GM18951 (cell line): ENCODE data around the gene OTOF.

Experiments used
- POLR2A ChIP-seq: IDR thresholded peaks from 4 replicates; pipeline ENCODE4 v1.6.1; 2011; ENCODE audit warnings: mild to moderate bottlenecking; ENCODE audit not compliant: insufficient read length, insufficient read depth; ENCODE audit errors: extremely low read depth
- in situ Hi-C: fragments of 300-500 bp; cut with MboI; formaldehyde crosslinking; loops from one replicate; pipeline ENCODE4 v1.12.0; 2022; ENCODE audit warnings: low sequenced_read_pairs, mixed read lengths, inconsistent platforms; ENCODE audit not compliant: unreplicated experiment

OTOF gene

DNA sequence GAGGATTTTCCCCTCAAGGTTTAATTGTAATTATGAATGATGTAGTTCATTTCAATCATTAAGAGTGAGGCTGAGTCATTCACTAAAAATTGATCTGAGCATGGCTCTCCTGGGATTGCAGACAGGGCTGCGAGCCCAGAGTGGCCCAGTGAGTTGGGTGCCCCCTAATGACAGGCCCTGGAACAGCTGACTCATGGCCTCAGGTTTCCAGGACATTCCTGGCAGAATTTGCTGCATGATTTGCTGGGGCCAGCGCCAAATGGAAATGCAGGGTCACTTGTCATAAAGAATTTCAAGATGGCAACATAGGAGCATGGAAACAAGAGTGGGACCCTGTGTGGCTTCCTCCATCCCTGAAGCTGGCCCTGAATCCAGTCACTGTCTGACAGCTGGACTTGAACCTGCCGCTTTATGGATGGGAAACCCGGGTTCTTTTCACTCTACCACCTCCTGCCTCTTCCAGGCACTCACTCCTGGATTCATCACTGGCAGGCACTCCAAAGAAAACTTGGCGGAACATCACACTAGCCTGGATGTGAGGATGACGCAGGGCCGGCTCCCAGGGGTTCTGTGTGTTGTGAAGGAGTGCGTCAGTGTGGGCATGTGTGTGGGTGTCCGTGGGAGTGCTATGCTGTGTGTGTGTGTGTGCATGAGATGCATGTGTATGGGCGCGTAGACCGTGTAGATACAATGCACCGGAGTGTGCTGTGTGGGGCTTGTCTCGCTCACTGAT, 15.2 kb downstream of the OTOF start:
- in situ Hi-C loops, result no loop called here
- TF ChIP-seq POLR2A, result no peak

DNA sequence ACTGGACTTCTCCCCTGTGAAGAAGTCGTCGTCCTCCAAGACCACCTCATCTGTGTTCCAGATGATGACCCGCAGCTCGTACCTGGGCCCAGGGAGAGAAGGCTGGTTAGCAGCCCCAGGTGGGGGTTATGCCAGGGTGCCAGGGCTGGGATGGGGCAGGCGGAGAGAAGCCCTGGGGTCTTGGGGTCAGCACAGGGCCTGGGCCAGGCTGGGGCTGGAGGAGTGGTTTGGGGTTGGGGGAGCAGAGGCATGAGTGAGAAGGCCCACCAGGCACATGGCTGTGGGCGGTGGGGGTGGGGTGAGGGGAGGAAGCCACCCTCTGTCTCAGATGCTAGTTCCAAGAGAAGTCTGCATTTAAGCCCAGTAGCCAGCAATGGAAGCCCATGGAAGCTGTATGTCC, 15.8 kb downstream of the OTOF start:
- TF ChIP-seq POLR2A, result no peak
- in situ Hi-C loops, result no loop called here

DNA sequence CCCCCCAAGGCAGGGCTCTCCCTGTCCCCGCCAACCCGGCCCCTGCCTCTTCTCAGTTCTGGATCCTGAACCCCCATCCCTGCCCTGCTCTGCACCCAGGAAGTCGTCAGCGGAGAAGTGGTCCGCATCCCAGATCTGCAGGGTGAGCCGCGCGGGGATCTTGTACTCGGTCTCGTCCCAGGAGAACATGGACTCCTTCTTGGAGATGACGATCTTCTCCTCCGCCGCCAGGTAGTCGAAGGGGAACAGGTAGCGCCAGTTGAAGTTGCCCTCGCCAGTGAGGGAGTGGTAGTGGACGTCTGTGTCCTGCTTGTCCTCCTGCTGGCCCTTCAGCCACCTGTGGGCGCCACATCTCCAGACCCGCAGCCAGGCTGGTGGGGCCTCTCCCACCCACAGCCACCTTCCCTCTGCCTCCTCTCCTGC, 16.3 kb downstream of the OTOF start:
- TF ChIP-seq POLR2A, result no peak
- in situ Hi-C loops, result no loop called here

DNA sequence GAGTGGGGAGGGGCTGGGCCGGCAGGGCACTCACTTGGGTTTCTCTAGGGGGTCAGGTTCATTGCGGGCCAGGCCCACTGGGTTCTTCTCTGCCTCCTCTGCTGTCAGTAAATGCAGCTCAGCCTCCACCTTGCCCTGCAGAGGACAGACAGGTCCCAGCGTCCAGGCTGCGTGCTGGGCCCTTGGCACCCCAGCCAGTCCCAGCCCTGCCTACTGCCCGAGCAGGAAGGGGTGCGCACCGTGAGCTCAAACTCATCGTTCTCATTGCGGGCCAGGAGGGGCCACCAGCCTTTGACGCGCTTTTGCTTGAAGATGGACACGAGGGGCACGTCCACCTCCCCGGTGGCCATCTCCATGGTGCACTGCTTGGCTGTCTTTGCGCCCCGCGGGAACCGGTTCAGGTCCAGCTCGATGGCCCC, 17.3 kb downstream of the OTOF start:
- TF ChIP-seq POLR2A, result no peak
- in situ Hi-C loops, result no loop called here

DNA sequence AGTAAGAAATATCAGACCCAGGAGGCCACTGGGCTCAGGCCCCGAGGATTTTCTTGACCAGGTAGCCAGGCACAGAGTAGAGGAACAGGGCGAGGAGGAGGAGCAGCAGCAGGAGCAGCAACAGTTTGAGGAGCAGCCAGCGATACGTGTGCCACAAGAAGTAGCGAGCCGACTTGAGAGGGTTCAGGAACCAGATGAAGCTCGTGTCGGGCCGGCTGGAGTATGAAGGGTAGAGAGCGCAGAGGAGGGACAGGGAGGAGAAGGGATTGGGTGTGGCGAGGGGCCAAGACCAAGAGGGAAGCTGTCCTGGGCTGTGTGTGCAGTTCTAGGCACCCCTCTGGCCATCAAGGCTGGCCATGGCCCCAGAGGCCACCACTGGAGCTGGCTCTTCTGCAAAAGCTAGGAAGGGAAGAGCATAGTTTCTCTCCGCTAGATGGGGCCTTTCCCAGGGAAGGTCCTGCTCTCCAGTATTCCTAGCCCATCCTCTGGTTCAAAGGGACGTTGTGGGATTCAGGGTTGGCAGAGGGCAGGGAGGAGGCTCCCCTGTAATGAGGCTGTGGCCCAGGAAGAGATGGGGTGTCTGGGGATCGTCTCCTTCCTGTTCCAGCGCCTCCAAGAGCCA, 17.8 kb downstream of the OTOF start:
- in situ Hi-C loops, result no loop called here
- TF ChIP-seq POLR2A, result no peak

DNA sequence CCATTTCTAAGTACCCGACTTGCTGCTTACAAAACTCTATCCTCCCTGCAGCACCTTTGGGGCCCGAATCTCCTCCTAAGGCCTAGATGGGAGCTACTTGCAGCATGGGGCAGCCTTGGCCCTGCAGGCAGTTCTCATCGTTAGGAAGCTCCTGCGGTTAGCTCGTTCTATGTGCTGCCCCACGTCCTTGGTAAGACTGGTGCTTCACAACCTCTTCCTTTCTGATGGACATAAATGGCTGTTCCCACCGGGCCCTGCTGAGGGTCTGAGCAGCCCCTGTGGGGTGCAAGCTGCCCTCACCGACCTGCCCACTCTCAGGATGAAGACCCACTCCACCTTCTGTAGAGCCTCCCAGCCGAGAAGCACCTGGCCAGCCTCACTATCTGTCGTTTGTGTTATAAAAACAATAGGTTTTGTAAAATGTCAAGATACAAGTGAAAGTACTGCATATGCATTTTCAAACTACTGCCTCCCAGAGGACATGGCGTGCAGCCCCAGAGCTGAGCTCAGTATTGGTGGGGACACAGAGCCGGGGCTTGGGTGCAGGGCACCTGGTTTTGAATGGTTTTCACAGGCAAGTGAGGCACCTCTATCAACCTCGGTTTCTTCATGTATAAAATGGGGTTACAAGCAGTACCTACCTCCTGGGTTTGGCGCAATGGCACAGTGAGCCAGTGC, 19.4 kb downstream of the OTOF start:
- in situ Hi-C loops, result no loop called here
- no peak for TF ChIP-seq POLR2A

DNA sequence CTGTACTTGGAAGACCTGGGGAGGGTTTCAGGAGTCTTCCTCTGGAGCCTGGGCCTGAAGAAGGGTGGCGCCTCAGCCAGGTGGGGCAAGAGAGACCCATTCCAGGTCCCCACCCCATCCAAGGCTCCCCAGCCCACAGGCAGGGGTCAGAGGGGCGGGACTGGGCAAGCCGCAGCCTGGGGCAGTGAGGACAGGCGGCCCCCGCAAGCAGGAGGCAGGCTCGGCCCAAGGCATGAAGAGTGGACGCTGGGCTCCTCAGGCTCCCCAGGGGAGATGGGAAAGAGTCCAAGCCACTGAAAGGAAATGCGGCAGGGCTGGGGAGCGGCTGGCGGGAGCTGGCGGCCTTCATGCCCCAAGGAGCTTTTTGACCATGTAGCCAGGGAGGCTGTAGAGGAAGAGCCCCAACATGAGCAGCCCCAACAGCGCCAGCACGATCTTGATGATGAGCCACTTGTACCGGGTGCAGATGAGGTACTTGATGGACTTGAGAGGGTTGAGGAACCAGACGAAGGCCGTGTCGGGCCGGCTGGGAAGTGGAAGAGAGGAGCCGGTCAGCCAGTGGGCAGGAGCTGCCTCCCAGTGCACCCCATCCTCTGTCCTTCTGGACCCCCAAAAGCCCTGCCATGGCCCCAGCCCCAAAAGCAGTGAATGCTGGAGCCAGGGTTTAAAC, 20.1 kb downstream of the OTOF start:
- in situ Hi-C loops, result no loop called here
- TF ChIP-seq POLR2A, result no peak

DNA sequence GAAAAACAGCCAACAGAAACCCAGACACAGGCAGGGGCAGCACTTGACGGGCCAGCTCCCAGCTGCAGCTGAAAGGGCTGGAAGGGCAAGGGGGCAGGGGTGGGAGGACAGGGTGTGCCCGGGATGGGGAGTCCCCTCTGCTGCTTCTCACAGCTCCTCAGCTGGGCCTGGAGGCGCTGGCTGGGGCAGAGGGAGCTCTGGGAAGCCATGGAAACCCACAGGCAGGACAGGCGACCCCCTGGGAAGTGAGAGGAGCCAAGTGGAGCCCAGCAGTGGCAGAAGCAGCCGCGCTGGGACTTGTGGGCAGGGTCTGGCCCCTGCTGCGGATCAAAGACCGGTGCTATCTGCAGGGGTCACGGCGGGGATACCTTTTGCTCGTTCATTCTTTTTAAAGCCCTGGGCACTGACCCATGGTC, 20.7 kb downstream of the OTOF start:
- TF ChIP-seq POLR2A, result no peak
- in situ Hi-C loops, result no loop called here

DNA sequence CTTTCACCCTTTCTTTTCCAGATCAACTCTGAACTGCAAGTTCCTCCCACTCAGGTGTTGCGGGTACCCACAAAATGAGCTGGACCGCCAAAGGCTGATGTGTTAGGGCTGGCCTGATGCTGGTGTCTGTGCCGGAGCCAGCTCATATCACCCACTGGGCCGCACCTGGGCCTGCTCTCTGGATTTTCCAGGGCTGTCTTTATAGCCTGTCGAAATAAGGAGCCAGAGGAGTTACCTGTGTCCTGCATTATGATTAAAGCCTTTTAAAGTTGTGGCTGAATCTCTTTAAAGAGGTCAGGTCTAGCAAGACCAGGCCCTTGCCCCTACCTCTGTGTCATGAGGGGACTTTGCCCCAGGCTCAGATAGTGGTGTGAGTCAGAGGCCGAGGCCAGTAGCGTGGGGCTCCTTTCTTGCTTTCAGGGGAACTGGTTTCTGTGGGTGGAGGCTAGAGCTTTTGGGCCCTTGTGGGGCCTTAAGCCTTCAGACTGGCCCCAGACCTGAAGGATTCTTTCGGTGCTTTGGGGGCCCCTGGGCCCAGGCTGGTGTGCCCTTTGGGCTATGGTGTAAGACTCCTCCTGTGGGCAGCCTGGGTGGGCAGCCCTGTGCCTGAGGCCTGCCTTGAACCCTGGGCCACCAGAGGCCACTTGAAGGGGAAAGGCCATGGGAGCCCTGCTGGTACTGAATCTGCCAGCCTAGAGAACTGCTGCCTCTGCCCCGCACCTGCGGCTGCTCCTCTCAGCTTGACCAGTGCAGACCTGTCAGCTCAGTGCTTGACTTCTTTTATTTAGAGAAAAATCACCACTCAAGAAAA, 21.3 kb downstream of the OTOF start:
- in situ Hi-C loops, result no loop called here

DNA sequence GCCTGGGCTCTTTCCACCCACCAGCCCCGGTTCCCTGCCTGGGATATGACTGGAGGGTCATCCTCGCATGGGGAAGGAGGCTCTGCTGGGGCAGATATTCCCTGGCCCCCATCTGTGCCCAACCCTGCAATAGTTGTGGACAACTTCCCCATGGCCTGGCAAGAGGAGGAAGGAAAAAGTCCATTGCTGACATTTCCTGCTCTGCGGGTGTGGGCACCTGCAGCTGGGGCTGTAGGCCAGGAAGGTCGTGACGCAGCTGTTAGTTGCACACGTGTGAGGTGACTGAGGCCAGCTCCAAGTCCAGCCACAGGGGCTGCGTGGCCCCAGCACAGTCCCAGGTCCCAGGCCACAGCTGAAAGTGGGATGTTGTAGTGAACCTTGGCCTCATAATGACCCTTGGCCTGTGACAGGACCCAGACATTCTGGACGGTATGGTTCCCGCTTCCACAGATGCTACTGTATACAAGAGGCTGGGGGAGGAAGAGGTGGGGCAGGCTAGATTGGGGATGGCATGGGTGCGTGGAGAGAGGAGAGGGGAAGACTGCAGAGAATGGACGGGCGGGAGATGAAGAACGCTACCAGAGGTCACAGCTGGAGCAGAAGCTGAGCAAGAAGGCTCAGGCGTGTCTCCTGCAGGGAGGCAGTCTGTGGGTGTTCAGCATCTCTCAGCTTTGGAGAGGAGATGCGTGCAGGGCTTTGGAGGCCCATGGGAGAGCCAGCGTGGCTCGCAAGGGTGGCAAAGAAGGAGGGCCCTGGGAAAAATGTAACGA, 22.1 kb downstream of the OTOF start:
- in situ Hi-C loops, result no loop called here
- no peak for TF ChIP-seq POLR2A

More for the DNA sequence above, 21.3 kb downstream of the OTOF start:
- TF ChIP-seq POLR2A, result no peak

DNA sequence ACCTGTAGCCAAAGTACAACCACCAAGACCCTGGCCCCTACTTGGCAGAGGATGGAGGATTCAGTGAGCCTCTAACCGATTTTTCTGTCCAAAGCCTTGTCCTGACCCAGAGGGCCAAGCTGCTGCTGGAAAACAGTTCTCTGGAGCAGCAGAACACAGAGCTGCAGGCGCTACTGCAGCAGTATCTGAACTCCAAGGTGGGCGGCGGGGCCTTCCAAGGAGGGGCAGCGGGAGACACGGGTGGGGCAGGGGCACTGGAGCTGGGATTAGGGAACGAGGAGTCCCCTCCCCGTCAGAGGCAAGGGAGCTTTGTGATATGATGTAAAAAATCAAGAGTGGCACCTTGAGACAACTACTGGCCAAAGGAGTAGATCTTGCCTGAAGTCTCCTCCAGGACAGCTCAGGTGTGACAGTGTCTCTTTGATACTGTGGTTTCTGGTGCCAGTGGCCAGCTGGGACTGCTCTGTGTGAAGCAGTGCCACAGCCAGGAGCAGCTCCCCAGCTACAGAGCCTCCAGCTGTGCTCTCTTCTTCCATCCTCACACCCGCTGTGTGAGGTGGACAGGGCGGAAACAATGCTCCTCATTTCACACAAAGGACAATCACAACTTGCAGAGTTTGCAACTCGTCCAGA, 22.8 kb downstream of the OTOF start:
- no peak for TF ChIP-seq POLR2A
- in situ Hi-C loops, result no loop called here
